CD4-positive, alpha-beta memory T cell (primary cell): ENCODE results near the gene NMNAT3. TPM values are rescaled to one million over a fixed set of nuclear protein-coding genes. Genes with fewer than 3 reads are reported as not detected.

ENCODE experiments used
- CTCF ChIA-PET: fragments of 350-600 bp; sonication (Branson Sonifier 250); formaldehyde crosslinking; loops from one replicate; lab custom pipeline; 2021; ENCODE audit warnings: inconsistent platforms; ENCODE audit not compliant: partially characterized antibody; lab: Charles Lee
- POLR2A ChIA-PET: fragments of 350-600 bp; sonication (Branson Sonifier 250); formaldehyde crosslinking; loops from one replicate; lab custom pipeline; 2021; ENCODE audit not compliant: partially characterized antibody; lab: Charles Lee
- DNase-seq, 5 donors: peaks; one replicate each; pipeline versions ENCODE4 v3.0.0 to v3.0.0-alpha.2; 2020 to 2022; ENCODE audit warnings: mixed read lengths in 1 of 5
- H3K27ac ChIP-seq: one replicate; pipeline ENCODE4 v1.7.0; 2013; ENCODE audit warnings: low read depth, low read length
- H3K27me3 ChIP-seq: 2 replicates; pipeline ENCODE4 v1.7.0; 2013; ENCODE audit warnings: mild to moderate bottlenecking, low read length, moderate library complexity; ENCODE audit not compliant: insufficient read depth
- H3K36me3 ChIP-seq: 2 replicates; pipeline ENCODE4 v1.7.0; 2013; ENCODE audit warnings: mild to moderate bottlenecking, low read length, moderate library complexity; ENCODE audit not compliant: insufficient read depth
- H3K4me1 ChIP-seq: 2 replicates; pipeline ENCODE4 v1.7.0; 2013; ENCODE audit warnings: mild to moderate bottlenecking, low read length, moderate library complexity; ENCODE audit not compliant: insufficient read depth
- H3K4me3 ChIP-seq, 2 donors: one replicate each; pipeline ENCODE4 v1.7.0; 2013; ENCODE audit warnings: low read length in 2 of 2, mild to moderate bottlenecking in 1 of 2
- H3K9me3 ChIP-seq, 2 donors: one replicate each; pipeline ENCODE4 v1.7.0; 2013; ENCODE audit warnings: low read length in 2 of 2, control low read depth in 1 of 2; ENCODE audit not compliant: control insufficient read depth in 1 of 2
- H3K27ac Mint-ChIP-seq, 7 donors: one replicate each; pipeline ENCODE4 v1.8.0; 2020 to 2021; ENCODE audit warnings: mixed read lengths in 7 of 7, mild to moderate bottlenecking in 6 of 7, inconsistent platforms in 3 of 7, moderate library complexity in 3 of 7
- H3K27me3 Mint-ChIP-seq, 2 donors: one replicate each; pipeline ENCODE4 v1.8.0; 2020 to 2021; ENCODE audit warnings: mixed read lengths in 2 of 2
- H3K36me3 Mint-ChIP-seq, 2 donors: one replicate each; pipeline ENCODE4 v1.8.0; 2020 to 2021; ENCODE audit warnings: mixed read lengths in 2 of 2, inconsistent platforms in 1 of 2, mild to moderate bottlenecking in 1 of 2
- H3K4me1 Mint-ChIP-seq, 4 donors: one replicate each; pipeline ENCODE4 v1.8.0; 2020 to 2021; ENCODE audit warnings: mixed read lengths in 4 of 4, mild to moderate bottlenecking in 1 of 4
- H3K4me3 Mint-ChIP-seq, 8 donors: one replicate each; pipeline ENCODE4 v1.8.0; 2020 to 2021; ENCODE audit warnings: mixed read lengths in 8 of 8, mild to moderate bottlenecking in 7 of 8, moderate library complexity in 6 of 8, inconsistent platforms in 3 of 8
- H3K9me3 Mint-ChIP-seq, 8 donors: one replicate each; pipeline ENCODE4 v1.8.0; 2020 to 2021; ENCODE audit warnings: mixed read lengths in 8 of 8, mild to moderate bottlenecking in 5 of 8, inconsistent platforms in 3 of 8, moderate library complexity in 1 of 8
- intact Hi-C: fragments of 100-400 bp; cut with micrococcal nuclease; formaldehyde crosslinking; loops from one replicate; pipeline ENCODE4 v1.15.1; 2023
- polyA plus RNA-seq, 2 donors: library from polyadenylated mRNA; unstranded; fragments of 300-500 nt; fragmentation: Illumina TruSeq; gene quantifications; one replicate each; pipeline ENCODE4 v1.2.3, GENCODE V29; 2021
- total RNA-seq, 2 experiments: library from RNA; stranded (reverse); gene quantifications; one replicate each; pipeline ENCODE4 v1.2.3, GENCODE V29; 2021

NMNAT3 gene
- total and polyA plus RNA-seq, 4 experiments from 2014 or later = 1.6 to 4.0 (median 2.2) TPM

GRCh38 chr3:139572847-139573672 lies 104.7 kb downstream of the NMNAT3 start:
- DNase-seq = no peak
- CTCF ChIA-PET = no interaction called here

GRCh38 chr3:139571711-139572110 lies 106.1 kb downstream of the NMNAT3 start:
- no peaks in the 10 kb centered on the region for H3K9me3 ChIP-seq
- no peaks in the 10 kb centered on the region for H3K36me3 ChIP-seq
- H3K4me1 ChIP-seq = no peaks in the 10 kb centered on the region
- H3K4me3 Mint-ChIP-seq = no peak overlapping the region
- no peaks in the 10 kb centered on the region for H3K27me3 ChIP-seq
- H3K9me3 Mint-ChIP-seq = peaks cover 0 to 20% (median 2%) of the 10 kb centered on the region in 8 donors
- H3K36me3 Mint-ChIP-seq = peaks cover 0 to 3% of the 10 kb centered on the region in 2 donors
- intact Hi-C loops = no loop called here
- no peak overlapping the region for H3K27ac ChIP-seq
- no peak overlapping the region for H3K27ac Mint-ChIP-seq
- H3K27me3 Mint-ChIP-seq = peaks cover 0 to 3% of the 10 kb centered on the region in 2 donors
- DNase-seq = no peak
- POLR2A ChIA-PET = no interaction called here
- H3K4me1 Mint-ChIP-seq = no peaks in the 10 kb centered on the region
- no peak overlapping the region for H3K4me3 ChIP-seq
- CTCF ChIA-PET = no interaction called here

More at GRCh38 chr3:139572847-139573672, 104.7 kb downstream of the NMNAT3 start:
- H3K4me1 ChIP-seq = no peaks in the 10 kb centered on the region
- H3K4me3 ChIP-seq = no peak overlapping the region
- Mint-ChIP-seq H3K4me3 (no peak overlapping the region), H3K4me1 (no peaks in the 10 kb centered on the region), H3K36me3 (peaks cover 0 to 3% of the 10 kb centered on the region in 2 donors), H3K27ac (no peak overlapping the region), H3K27me3 (peaks cover 0 to 3% of the 10 kb centered on the region in 2 donors), H3K9me3 (peaks cover 0 to 20% (median 2%) of the 10 kb centered on the region in 8 donors)
- POLR2A ChIA-PET = no interaction called here
- H3K36me3 ChIP-seq = no peaks in the 10 kb centered on the region
- no peak overlapping the region for H3K27ac ChIP-seq
- no peaks in the 10 kb centered on the region for H3K27me3 ChIP-seq
- intact Hi-C loops = no loop called here
- no peaks in the 10 kb centered on the region for H3K9me3 ChIP-seq

DNA sequence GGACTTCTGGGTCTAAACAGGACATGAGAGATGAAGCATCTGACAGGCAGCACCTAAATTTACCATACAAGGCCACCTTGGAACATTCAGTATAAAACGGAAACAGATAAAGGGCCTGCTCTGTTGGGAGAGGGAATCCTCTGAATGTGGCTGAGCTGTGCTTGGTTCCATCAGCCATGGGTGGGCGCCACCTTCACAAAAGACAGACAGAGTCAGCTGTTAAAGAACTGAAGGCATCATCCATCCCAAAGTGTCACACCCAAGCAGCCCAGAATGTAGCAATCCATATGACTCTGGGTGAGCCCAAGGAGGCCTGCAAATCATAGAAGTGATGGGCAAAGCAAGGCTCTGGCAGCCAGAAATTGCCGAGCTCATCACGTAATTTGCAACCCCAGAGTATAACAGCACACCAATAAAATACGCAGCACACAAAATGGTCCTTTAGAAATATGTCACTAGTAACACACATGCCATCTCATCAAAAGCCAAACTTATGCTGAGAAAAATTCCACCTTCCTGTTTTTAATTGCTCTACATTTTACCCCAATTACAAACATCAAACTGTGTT lies 113.4 kb downstream of the NMNAT3 start:
- Histone ChIP-seq H3K27me3 (no peaks in the 10 kb centered on the region), H3K36me3 (no peaks in the 10 kb centered on the region), H3K4me3 (no peak overlapping the region), H3K9me3 (no peaks in the 10 kb centered on the region), H3K4me1 (no peaks in the 10 kb centered on the region), H3K27ac (no peak overlapping the region)
- Mint-ChIP-seq H3K27ac (no peak overlapping the region), H3K36me3 (no peaks in the 10 kb centered on the region), H3K27me3 (no peaks in the 10 kb centered on the region), H3K9me3 (peaks cover 0 to 6% (median 0%) of the 10 kb centered on the region in 8 donors), H3K4me1 (no peaks in the 10 kb centered on the region), H3K4me3 (no peak overlapping the region)
- intact Hi-C loops = no loop called here
- ChIA-PET POLR2A (no interaction called here), CTCF (no interaction called here)
- no peak for DNase-seq

DNA sequence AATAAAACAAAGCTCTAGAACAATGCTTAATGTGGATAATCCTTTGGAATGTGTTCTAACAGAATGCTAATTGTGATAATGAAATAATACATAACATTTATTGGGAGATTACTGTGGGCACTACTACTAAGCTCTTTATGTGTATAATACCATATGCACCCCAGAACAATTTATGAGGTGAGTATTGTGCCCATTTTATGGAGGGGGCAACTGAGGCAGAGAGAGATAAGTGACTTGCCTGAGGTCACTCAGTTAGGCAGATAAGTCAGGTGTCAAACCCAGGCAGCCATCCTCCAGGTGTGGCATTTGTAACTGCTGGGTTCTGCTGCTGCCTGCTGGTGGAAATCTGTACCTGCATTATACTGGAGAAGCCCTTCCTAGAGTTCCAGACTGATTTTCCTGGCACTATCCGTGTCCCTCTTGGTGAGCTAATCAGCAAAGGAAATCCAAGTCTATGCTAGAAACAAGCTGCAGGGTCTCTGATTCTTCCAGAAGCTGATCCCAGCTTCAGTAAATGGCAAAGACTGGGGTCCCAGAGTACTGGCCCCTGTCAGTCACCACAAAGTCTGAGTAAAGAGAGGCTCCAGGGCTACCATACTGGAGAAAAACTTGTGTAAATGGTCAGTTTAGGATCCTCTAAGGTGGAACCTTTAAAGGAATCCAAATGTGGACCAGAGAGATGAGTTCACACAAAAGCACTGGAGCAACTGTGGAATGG lies 115.7 kb downstream of the NMNAT3 start:
- Histone ChIP-seq H3K27ac (no peak overlapping the region), H3K9me3 (no peaks in the 10 kb centered on the region), H3K27me3 (no peaks in the 10 kb centered on the region), H3K4me3 (no peak overlapping the region), H3K36me3 (no peaks in the 10 kb centered on the region), H3K4me1 (no peaks in the 10 kb centered on the region)
- POLR2A ChIA-PET = no interaction called here
- CTCF ChIA-PET = no interaction called here
- H3K9me3 Mint-ChIP-seq = no peaks in the 10 kb centered on the region
- no peaks in the 10 kb centered on the region for H3K4me1 Mint-ChIP-seq
- DNase-seq = no peak
- H3K36me3 Mint-ChIP-seq = no peaks in the 10 kb centered on the region
- no peak overlapping the region for H3K4me3 Mint-ChIP-seq
- intact Hi-C loops = no loop called here
- H3K27me3 Mint-ChIP-seq = no peaks in the 10 kb centered on the region
- H3K27ac Mint-ChIP-seq = no peak overlapping the region

GRCh38 chr3:139561255-139561817 lies 116.4 kb downstream of the NMNAT3 start:
- ChIA-PET POLR2A (no interaction called here), CTCF (no interaction called here)
- H3K4me1 Mint-ChIP-seq = no peaks in the 10 kb centered on the region
- no peaks in the 10 kb centered on the region for H3K9me3 Mint-ChIP-seq
- Histone ChIP-seq H3K9me3 (no peaks in the 10 kb centered on the region), H3K27me3 (no peaks in the 10 kb centered on the region), H3K4me1 (no peaks in the 10 kb centered on the region), H3K27ac (no peak overlapping the region), H3K4me3 (no peak overlapping the region), H3K36me3 (no peaks in the 10 kb centered on the region)
- no peak overlapping the region for H3K4me3 Mint-ChIP-seq
- intact Hi-C loops = no loop called here
- H3K27me3 Mint-ChIP-seq = no peaks in the 10 kb centered on the region
- no peak for DNase-seq
- no peaks in the 10 kb centered on the region for H3K36me3 Mint-ChIP-seq
- no peak overlapping the region for H3K27ac Mint-ChIP-seq

- H3K36me3 Mint-ChIP-seq = no peaks in the 10 kb centered on the region
- no peak overlapping the region for H3K27ac Mint-ChIP-seq
- no peaks in the 10 kb centered on the region for H3K36me3 ChIP-seq
- H3K9me3 ChIP-seq = no peaks in the 10 kb centered on the region
- H3K4me3 Mint-ChIP-seq = no peak overlapping the region
- no peaks in the 10 kb centered on the region for H3K4me1 ChIP-seq
- no peaks in the 10 kb centered on the region for H3K27me3 Mint-ChIP-seq
- H3K9me3 Mint-ChIP-seq = no peaks in the 10 kb centered on the region
- intact Hi-C loops = no loop called here
- no peaks in the 10 kb centered on the region for H3K4me1 Mint-ChIP-seq
- H3K4me3 ChIP-seq = no peak overlapping the region
- no peaks in the 10 kb centered on the region for H3K27me3 ChIP-seq
- ChIA-PET POLR2A (no interaction called here), CTCF (no interaction called here)
- no peak overlapping the region for H3K27ac ChIP-seq
- DNase-seq = no peak
Measured at GRCh38 chr3:139560411-139560810, 117.4 kb downstream of the NMNAT3 start.

- H3K27ac Mint-ChIP-seq = no peak overlapping the region
- no peaks in the 10 kb centered on the region for H3K36me3 Mint-ChIP-seq
- CTCF ChIA-PET = no interaction called here
- no peaks in the 10 kb centered on the region for H3K9me3 Mint-ChIP-seq
- Histone ChIP-seq H3K27me3 (no peaks in the 10 kb centered on the region), H3K4me1 (no peaks in the 10 kb centered on the region), H3K27ac (no peak overlapping the region), H3K36me3 (no peaks in the 10 kb centered on the region), H3K4me3 (no peak overlapping the region), H3K9me3 (no peaks in the 10 kb centered on the region)
- no peak for DNase-seq
- H3K4me1 Mint-ChIP-seq = no peaks in the 10 kb centered on the region
- intact Hi-C loops = no loop called here
- POLR2A ChIA-PET = no interaction called here
- H3K27me3 Mint-ChIP-seq = no peaks in the 10 kb centered on the region
- no peak overlapping the region for H3K4me3 Mint-ChIP-seq
Measured at GRCh38 chr3:139559541-139559940, 118.2 kb downstream of the NMNAT3 start.
